Right renal cortex interstitium (tissue), 3 donors: Measurements from ENCODE around the gene BCL2. TPM values are rescaled to one million over a fixed set of nuclear protein-coding genes. Genes with fewer than 3 reads are reported as not detected.

Experiments
- polyA plus RNA-seq, 3 donors: library from polyadenylated mRNA; unstranded; fragments of 120-200 nt; gene quantifications; one replicate each; pipeline ENCODE4 v1.2.1, GENCODE V29; 2013; ENCODE audit not compliant: insufficient read length in 3 of 3

Gene BCL2
- polyA plus RNA-seq, 3 donors, result 23.5 to 24.7 (median 23.6) TPM

Other genes with a start within 250 kb of the BCL2 start
- 10 to 100 TPM; 44.9 to 46.3 (median 45.7) TPM for gene KDSR, start 47.4 kb upstream of the BCL2 start, polyA plus RNA-seq
- gene VPS4B, start 102.7 kb upstream of the BCL2 start, polyA plus RNA-seq, result 10 to 100 TPM; 58.3 to 61.0 (median 59.8) TPM
- gene SERPINB5, start 157.2 kb upstream of the BCL2 start, polyA plus RNA-seq, result not detected
- under 1 TPM in 1 of 3 donors, not detected in 2; 0.10 TPM for gene SERPINB12, start 222.6 kb upstream of the BCL2 start, polyA plus RNA-seq